Measurements from ENCODE around the gene TTC24.

The TTC24 gene

DNA sequence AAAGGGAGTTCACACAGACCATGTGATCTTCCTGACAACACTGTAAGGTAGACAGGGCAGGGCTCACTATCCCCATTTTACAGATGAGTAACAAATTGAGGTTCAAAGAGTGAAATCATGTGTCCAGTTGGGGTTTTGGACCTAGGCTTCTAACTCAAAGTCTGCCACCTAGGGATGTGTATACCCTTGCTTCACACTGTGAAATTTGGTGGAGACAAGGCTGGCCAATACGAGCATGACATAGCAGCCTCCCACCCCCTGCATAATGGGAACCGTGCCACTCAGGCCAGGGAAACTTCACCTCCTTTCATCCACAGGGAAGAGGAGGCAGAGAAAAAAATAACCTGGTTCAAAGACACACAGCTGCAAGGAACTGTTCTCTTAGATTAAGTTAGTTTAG lies 14.0 kb upstream of the TTC24 start:
- TF ChIP-seq, protein P1, sequence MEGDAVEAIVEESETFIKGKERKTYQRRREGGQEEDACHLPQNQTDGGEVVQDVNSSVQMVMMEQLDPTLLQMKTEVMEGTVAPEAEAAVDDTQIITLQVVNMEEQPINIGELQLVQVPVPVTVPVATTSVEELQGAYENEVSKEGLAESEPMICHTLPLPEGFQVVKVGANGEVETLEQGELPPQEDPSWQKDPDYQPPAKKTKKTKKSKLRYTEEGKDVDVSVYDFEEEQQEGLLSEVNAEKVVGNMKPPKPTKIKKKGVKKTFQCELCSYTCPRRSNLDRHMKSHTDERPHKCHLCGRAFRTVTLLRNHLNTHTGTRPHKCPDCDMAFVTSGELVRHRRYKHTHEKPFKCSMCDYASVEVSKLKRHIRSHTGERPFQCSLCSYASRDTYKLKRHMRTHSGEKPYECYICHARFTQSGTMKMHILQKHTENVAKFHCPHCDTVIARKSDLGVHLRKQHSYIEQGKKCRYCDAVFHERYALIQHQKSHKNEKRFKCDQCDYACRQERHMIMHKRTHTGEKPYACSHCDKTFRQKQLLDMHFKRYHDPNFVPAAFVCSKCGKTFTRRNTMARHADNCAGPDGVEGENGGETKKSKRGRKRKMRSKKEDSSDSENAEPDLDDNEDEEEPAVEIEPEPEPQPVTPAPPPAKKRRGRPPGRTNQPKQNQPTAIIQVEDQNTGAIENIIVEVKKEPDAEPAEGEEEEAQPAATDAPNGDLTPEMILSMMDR (IDR thresholded peaks at IDR 0.05; ENCODE audit: low read depth, low read length): no peak
- no peak overlapping the region for H3K4me3 ChIP-seq (ENCODE audit: low read depth, low read length)

DNA sequence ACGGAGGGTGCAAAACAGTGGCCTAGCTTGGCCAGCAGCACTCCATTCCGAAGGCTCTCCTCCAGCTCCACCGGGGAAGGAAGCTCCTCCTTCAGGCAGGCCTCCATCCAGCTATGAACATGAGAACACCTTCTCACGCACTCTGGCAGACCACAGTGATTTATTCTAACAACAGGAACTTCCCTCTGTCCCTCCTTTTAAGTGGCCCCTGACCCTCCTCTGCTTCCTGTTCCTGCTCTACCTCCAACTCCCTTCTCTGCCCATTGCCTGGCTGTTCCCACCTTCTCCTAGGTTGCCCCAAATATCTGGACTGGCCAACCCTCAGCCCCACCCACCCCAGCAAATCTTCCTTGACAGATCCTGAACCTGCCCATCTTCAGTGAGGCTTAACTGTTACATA lies 13.1 kb upstream of the TTC24 start:
- TF ChIP-seq, protein P1 (IDR thresholded peaks at IDR 0.05; ENCODE audit: low read depth, low read length): no peak
- H3K4me3 ChIP-seq (ENCODE audit: low read depth, low read length): no peak overlapping the region

GRCh38 chr1:156571261-156571852 lies 8.2 kb upstream of the TTC24 start:
- peak overlapping the region; percentile 67 for H3K4me3 ChIP-seq (ENCODE audit: low read depth, low read length)
- TF ChIP-seq, protein P1 (IDR thresholded peaks at IDR 0.05; ENCODE audit: low read depth, low read length): no peak

- TF ChIP-seq, protein P1 (IDR thresholded peaks at IDR 0.05; ENCODE audit: low read depth, low read length): no peak
Observed at GRCh38 chr1:156571919-156572662, 7.4 kb upstream of the TTC24 start, which contains the start of gene IQGAP3. Gene IQGAP3 (minus strand): TSS chr1:156572565. CDS start chr1:156572529, 36 bp downstream.

DNA sequence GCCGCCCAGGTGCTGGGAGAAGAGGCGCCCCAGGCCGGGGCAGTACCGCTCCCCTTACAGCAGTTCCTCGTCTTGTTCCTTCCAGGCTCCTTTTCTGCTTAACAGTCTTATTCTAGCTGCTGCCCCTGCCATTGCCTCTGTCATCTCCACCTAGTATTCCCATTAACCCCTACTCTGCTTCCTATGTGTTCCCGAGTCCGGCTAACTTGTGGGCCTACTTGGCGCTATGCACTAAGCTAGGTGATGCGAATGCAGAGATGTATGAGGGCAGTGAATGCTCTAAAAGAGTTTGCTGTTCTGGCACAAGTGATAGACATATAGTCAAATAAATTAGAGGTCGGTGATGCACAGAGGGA lies 6.9 kb upstream of the TTC24 start:
- TF ChIP-seq, protein P1 (IDR thresholded peaks at IDR 0.05; ENCODE audit: low read depth, low read length): no peak

More at GRCh38 chr1:156571919-156572662, 7.4 kb upstream of the TTC24 start, which contains the start of gene IQGAP3:
- peak within 1 kb of the TSS; percentile 67 for H3K4me3 ChIP-seq (ENCODE audit: low read depth, low read length)

GRCh38 chr1:156574039-156574633 lies 5.4 kb upstream of the TTC24 start:
- TF ChIP-seq, protein P1 (IDR thresholded peaks at IDR 0.05; ENCODE audit: low read depth, low read length): no peak
- H3K4me3 ChIP-seq (ENCODE audit: low read depth, low read length): no peak overlapping the region

More for the DNA sequence above, 6.9 kb upstream of the TTC24 start:
- peak overlapping the region; percentile 67 for H3K4me3 ChIP-seq (ENCODE audit: low read depth, low read length)

- TF ChIP-seq, protein P1 (IDR thresholded peaks at IDR 0.05; ENCODE audit: low read depth, low read length): no peak
- H3K4me3 ChIP-seq (ENCODE audit: low read depth, low read length): no peak overlapping the region
Observed at GRCh38 chr1:156577550-156577949, 2.0 kb upstream of the TTC24 start.

Data from WI38 (cell line).